HEK293 (cell line): ENCODE results near the gene DSE.

Experiments used
- CTCF ChIP-seq: fragments of 450-650 bp; formaldehyde crosslinking; IDR thresholded peaks from 2 replicates; pipeline ENCODE4 v1.5.1; 2016; ENCODE audit warnings: missing biosample characterization, missing genetic modification characterization
- HIC1 ChIP-seq: fragments of 450-650 bp; formaldehyde crosslinking; IDR thresholded peaks from 2 replicates; pipeline ENCODE4 v1.5.1; 2016; ENCODE audit warnings: missing biosample characterization, missing genetic modification characterization
- KLF9 ChIP-seq: fragments of 450-650 bp; formaldehyde crosslinking; IDR thresholded peaks from 2 replicates; pipeline ENCODE4 v1.5.1; 2016; ENCODE audit warnings: missing biosample characterization, missing genetic modification characterization, low read depth
- REPIN1 ChIP-seq: fragments of 450-650 bp; formaldehyde crosslinking; IDR thresholded peaks from 2 replicates; pipeline ENCODE4 v1.5.1; 2017; ENCODE audit warnings: missing biosample characterization, missing genetic modification characterization, low read depth
- ZBTB26 ChIP-seq: fragments of 450-650 bp; formaldehyde crosslinking; optimal IDR thresholded peaks from 2 replicates; pipeline ENCODE3; 2016; ENCODE audit warnings: missing biosample characterization, mild to moderate bottlenecking, missing genetic modification characterization
- ZNF184 ChIP-seq: fragments of 450-650 bp; IDR thresholded peaks from 2 replicates; pipeline ENCODE4 v1.5.1; 2018; ENCODE audit warnings: missing biosample characterization, mild to moderate bottlenecking, missing genetic modification characterization
- ZNF580 ChIP-seq: fragments of 450-650 bp; formaldehyde crosslinking; IDR thresholded peaks from 2 replicates; pipeline ENCODE4 v1.5.1; 2016; ENCODE audit warnings: missing biosample characterization, missing genetic modification characterization

GRCh38 chr6:116465246-116465645 is 94.5 kb downstream of the DSE start:
- TF ChIP-seq KLF9 (tag by site-specific recombination) (no peak), CTCF (no peak), ZNF580 (no peak), ZNF184 (tag by site-specific recombination) (no peak), ZBTB26 (tag by site-specific recombination) (no peak), REPIN1 (tag by site-specific recombination) (no peak), HIC1 (no peak)
